PFSK-1 (cell line): ENCODE results near the gene DEPDC4.

Experiments
- POLR2AphosphoS5 ChIP-seq: IDR thresholded peaks from 2 replicates; pipeline ENCODE4 v1.6.1; 2012; ENCODE audit warnings: low read depth, mild to moderate bottlenecking, control low read depth, low read length, moderate library complexity
- TF ChIP-seq, protein P1 (sequence below), 2 experiments: IDR thresholded peaks; 2 replicates each; pipeline versions ENCODE4 v1.6.1 to v1.8.0; 2011 to 2012; ENCODE audit warnings: low read depth in 2 of 2, low read length in 2 of 2, control low read depth in 1 of 2, inconsistent platforms in 1 of 2, mild to moderate bottlenecking in 1 of 2, moderate library complexity in 1 of 2; ENCODE audit not compliant: insufficient read depth in 1 of 2

DNA sequence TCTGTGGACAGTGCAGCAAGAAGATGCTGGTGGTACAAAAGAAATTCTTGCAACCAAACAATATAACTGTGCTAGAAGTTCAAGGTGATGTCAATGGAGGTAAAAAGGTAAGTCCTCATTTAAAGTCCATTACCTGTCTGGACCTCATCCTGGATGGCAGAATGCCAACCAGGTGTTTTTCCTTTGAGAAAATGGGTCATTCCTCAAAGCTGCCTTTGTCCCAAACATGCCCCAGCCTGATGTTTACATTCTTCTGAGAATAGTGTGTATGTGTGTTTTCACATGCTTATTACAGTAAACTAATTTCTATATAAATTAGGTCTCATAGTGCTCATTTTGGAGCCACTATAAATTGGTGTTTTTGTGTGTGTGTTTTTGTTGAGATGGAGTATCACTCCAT lies 41.4 kb downstream of the DEPDC4 start:
- TF ChIP-seq, protein P1, sequence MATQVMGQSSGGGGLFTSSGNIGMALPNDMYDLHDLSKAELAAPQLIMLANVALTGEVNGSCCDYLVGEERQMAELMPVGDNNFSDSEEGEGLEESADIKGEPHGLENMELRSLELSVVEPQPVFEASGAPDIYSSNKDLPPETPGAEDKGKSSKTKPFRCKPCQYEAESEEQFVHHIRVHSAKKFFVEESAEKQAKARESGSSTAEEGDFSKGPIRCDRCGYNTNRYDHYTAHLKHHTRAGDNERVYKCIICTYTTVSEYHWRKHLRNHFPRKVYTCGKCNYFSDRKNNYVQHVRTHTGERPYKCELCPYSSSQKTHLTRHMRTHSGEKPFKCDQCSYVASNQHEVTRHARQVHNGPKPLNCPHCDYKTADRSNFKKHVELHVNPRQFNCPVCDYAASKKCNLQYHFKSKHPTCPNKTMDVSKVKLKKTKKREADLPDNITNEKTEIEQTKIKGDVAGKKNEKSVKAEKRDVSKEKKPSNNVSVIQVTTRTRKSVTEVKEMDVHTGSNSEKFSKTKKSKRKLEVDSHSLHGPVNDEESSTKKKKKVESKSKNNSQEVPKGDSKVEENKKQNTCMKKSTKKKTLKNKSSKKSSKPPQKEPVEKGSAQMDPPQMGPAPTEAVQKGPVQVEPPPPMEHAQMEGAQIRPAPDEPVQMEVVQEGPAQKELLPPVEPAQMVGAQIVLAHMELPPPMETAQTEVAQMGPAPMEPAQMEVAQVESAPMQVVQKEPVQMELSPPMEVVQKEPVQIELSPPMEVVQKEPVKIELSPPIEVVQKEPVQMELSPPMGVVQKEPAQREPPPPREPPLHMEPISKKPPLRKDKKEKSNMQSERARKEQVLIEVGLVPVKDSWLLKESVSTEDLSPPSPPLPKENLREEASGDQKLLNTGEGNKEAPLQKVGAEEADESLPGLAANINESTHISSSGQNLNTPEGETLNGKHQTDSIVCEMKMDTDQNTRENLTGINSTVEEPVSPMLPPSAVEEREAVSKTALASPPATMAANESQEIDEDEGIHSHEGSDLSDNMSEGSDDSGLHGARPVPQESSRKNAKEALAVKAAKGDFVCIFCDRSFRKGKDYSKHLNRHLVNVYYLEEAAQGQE (IDR thresholded peaks at IDR 0.05; ENCODE audit: insufficient read depth in 1 of 2, low read depth in 2 of 2, low read length in 2 of 2): no peak
- TF ChIP-seq POLR2AphosphoS5: no peak
